NCI-H82 treated with DMSO at 0.1 percent for 48 hours (cell line): ENCODE results near the gene FAM110A.
"Not testable (repeated sequence)": the region's sequence is repeated elsewhere in the genome, so short reads cannot be mapped to it uniquely, and the experiment has no call there.

Experiments
- DNase-seq: peaks from one replicate; lab custom pipeline; 2025; ENCODE audit not compliant: unreplicated experiment; lab: John Stamatoyannopoulos, UW

FAM110A gene

DNA sequence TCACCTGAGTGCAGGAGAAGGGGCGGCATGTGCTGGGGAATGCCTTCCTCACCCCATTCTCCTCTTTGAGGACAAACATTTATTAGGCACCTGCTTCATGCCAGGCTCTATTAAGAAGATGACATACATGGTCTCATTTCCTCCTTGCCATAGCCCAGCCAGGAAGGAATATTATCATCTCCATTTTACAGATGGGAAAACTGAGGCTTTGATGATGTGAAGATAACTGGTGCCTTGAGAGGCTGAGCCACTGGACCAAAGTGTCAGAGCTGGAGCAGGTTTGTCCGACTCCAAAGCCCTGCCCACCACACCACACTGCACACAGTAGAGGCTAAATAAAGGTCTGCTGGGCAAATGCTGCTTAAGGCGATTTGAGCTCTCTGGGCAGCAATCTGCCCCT, 37.2 kb downstream of the FAM110A start:
- no peak for DNase-seq

DNA sequence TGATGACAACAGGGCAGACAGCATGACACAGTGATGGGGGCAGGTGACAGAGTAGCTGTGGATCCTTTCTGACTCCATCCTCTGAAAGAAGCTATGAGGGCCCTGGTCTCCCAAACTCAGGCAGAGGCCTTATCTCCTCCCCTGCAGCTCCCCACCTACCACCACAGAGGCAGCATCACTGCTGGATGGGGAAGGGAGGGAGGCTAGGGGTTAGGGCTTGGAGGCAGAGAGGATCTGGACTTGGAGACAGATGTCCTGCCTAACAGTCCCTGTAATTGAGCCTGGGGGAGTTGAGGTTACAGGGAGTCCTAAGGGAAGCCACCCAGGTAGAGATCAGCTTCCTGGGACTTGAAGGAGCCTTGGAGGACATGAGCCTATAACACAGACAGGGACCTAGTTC, 37.9 kb downstream of the FAM110A start:
- DNase-seq: no peak

DNA sequence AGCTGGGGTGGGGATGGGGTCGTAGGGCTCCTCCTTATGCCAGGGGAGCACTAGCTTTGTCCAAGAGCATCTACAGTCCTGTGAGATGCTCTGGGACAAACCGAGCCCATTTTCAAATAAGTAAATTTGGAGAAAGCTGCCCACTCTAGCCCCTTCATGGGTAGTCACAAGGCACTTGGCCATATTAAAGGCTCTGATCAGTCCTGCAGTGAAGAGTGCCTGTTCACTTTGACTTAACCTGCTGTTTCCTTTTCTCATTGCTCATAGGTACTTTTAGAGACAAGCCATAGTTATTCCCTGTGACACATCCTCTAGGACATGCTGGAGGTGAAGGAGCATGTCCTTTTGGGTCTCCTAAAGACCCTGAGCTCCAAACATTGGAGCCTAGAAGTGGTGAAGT, 38.4 kb downstream of the FAM110A start:
- DNase-seq: no peak

DNA sequence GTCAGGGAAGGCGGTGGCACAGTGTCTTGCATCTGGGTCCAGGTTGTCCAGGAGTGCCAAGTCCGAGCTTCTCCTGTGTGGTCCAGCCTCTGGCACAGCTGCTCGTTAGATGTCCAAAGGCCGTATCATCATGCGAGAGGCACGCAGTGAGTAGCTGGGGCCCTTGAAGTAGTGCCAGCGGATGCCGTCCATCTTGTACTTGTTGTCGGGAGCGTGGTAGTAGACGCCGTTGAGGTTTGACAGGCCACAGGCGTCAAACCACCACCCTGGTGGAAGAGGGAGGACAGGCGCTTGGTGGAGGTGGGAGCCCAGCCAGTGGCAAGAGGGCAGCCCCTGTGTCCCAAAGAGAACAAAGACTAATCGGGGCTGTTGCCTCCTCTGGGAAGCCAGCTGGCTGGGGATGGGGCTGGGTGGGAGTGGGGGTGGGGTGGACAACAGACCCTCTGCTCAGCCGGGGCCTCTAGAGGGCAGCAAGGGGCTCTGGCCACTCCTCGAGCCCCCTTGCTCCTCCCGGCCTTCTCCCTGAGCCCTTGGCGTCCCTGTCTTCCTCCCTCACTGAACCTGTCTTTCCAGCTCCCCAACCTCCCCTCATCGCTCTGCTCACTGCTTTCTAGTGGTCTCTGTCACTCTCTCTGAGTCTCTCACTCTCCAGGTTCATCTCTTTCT, 39.5 kb downstream of the FAM110A start:
- no peak for DNase-seq

DNA sequence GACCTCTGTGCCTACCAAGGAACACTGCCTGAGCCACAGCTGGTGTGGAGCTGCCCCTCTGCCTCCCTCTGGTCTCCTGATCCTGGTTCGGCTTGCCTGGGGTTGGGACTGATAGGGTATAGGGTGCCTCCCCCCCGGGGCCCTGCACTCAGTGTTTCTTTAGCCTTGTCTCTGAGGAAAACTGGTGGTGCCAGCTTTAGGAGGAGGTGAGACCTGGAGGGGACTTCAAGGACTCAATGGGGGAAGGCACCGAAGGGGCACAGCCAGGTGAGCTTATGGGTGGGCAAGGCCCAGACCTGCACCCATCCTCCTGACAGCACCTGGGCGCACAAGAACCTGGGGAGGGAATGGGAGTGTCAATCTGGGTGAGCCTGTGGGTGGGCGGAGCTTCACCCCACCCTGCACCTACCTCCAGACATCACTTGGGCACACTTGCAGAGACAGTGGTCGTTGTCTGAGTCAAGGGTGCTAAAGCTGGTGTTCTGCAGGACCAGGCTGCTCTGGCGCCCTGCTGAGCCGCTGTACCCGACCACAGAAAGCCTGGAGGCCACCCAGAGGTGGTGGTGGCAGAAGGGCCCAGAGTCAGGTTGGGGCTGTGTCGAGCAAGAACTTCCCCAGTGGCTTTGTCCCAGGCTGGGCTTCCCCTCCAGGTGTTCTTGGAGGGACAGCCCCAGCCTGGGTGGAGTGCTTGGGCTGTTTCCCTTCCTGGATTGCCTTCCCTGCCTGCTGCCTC, 40.5 kb downstream of the FAM110A start:
- DNase-seq: no peak

DNA sequence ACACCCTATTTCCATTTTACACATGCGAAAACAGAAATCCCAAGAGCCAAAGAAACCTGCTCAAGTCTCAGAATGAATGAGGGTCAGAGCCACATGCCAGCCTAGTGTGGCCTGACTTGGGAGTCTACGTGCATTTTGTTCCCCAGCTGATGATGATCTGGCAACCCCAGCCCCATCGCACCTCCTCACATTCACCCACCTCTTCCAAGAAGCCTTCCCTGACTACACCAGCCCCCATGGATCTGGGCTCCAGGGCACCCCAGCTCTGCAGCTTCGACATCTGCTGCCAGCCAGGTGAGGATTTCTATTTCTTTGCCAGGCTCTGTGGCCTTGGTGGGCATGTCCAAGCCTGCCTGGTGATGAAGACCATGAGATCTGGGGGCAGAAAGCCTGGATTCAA, 41.6 kb downstream of the FAM110A start:
- DNase-seq: no peak

DNA sequence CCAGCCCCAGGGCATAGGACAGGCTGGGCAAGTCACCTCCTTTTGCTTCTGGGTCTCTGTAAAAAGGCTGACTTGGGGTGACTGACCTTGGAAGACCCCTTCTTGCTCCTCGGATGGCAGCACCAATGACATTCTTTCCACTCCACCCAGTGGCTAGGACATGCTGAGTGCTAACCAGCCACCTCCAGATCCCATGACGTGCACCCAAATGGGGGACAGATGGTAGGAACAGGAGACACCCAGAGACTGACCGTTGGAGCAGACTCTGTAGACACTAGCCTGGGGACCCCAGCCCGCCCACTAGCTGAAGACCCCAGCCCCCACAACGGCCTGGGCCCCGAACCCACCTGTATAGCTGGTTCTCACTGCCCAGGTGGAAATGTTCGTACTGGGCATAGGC, 44.3 kb downstream of the FAM110A start:
- no peak for DNase-seq

DNA sequence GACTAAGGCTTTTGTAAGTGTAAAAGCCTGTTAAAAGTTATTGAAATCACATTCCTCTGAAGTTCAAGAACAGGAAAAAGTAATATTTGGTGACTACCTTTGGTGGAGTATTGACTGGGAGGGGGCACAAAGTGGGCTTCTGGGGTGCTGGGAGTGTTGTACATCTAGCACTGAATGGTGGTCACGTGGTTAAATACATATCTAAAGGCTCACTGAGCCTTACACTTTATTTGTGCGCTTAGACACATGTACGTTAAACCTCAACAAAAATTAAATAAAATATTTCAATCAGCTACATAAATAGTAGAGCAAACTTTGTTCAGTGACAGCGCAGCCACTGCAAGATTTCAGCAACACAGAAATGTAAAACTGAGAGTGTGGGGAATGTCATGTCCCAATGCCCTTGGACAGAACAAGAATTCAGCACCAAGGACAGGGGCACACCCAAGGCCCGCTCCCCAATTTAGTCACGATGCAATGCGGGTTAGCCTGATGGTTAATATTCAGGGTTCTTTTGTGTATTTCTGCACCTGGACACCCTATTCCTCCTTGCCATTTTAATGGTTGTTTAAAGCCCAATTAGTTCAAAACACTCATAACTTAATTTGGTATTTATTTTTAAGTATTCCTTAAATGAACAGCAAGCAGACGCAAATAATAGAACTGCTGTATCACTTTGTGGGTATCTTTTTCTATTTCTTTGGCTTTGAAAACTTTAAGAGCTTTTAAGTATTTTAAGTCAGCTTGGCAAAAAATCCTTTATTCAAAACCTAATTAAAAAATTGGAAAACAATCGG, 45.2 kb downstream of the FAM110A start:
- DNase-seq: no peak

DNA sequence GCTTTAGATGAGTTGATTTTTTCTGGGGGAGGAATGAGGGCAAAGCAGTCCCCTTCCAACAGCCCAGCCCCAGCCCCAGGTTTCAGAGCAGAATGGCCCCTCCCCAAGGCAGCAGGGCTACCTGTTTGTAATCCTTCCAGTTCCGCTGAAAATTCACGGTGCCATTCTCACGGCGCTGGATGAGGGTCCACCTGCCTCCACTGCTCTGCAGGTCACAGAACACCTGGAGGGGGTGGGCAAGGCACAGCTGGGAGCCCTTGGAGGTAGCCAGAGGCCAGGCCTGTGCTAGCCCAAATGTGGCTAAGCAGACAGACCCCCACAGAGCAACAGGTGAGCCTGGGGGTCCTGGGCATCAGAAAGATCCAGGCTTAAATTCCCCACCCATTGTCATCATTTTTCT, 46.1 kb downstream of the FAM110A start:
- DNase-seq: no peak

DNA sequence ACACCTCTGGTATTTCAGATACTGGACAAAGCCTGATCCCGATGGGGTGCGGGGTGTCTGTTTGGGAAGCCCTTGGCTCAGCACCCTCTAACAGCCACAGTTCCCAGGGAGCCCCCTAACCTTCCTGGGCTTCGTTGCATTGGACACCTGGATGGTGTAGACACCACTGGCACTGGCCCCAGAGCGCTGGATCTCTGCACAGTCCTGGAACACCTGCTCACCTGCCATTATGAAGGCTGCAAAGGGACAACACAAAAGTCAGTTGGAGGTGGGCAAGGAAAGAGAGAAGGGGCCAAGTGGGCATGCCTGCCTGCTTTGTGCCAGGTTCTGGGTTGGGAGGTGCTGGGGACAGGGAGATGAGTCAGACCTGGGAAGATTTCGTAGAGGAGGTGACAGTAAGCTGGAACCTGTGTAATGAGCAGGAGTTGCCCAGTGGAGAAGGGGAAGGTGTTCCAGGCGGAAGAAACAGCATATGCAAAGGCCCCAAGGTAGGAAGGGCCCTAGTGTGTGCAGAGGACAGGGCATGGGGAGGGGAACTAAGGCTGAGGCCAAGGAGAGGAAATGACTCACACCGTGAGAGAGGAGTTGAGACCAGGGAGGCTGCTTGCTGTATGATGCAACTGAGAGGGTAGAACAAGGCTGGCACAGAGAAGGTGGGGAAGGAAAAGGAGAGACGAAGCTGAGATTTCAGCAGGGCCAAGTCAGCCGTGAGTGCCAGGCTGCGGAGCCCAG, 47.7 kb downstream of the FAM110A start:
- no peak for DNase-seq

DNA sequence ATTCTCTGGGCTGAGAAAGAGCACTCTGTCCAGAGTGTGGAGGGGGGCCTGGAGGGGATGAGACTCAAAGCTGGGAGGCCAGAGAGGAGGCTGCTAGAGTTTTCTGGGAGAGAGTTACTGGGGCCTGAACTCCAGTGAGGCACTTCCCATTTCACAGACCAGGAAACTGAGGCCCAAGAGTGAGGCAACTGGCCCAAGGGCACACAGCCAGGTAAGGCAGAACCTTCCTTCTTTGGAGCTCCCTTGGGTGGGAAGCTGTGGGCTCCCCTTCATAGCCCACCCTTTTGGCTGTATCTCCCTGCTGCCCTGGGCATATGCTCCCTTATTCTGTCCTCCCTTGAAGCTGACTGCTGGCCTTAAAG, 48.2 kb downstream of the FAM110A start:
- DNase-seq: no peak

DNA sequence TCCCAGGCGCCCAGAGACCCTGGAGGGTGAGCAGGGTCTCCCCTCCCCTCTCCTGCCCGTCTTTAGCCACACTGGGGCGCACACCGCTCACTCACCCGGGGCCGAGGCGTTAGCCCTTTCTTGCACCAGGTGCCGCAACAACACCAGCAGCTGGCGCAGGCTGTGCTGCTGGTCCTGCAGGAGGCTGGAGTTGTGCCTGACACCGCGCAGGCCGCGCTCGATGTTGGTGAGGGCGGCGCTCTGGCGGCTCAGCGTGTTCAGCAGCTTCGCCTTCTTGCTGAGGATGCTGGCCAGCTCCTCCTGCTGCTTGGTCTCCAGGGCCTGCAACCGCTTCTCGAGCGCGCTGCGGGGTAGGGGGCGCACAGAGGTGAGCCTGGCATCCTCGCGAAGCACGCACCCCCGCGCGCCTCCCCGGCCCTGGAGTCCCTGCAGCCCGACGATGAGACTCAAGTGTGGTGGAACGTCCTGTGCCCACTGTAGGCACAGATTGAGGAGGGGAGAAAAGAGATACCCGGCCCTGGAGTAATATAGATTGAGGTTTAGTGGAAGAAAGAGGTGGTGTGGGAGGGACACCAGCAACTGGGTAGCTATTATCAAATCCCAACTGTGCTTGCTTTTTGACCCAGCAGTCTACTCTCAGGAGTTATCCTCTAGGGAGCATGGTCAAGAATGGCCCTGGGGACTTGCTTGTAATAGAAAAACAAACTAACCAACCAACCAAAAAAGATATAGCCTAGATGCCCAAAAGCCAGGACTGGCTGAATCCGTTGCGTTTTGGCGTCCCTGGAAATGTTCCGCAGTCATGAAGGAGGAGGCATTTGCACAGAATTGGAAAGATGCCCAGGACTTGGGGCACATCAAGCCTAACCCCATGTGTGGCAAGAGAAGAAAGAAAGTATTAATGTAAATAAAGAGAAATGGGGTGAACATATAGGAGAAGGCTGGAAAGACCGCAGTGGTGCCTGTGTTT, 51.8 kb downstream of the FAM110A start:
- DNase-seq: no peak

DNA sequence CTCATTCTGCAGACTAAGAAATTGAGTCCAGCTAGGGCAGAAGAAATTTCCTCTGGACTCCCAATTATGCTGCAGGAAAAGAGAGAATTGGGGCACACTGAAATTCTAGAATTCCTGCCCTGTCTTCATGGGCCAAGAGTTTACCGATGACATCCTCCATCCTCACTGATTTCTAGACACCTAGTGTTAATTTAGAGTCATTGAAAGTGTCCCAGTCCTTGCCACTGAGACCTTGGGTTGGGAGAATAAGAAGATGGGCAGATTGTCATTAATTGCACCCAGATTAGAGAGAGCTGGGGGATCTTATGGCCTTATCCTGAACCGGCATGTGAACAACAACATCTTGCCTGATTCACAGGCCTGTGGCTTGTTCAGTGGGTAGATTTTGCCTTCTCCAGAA, 53.6 kb downstream of the FAM110A start:
- DNase-seq: no peak

DNA sequence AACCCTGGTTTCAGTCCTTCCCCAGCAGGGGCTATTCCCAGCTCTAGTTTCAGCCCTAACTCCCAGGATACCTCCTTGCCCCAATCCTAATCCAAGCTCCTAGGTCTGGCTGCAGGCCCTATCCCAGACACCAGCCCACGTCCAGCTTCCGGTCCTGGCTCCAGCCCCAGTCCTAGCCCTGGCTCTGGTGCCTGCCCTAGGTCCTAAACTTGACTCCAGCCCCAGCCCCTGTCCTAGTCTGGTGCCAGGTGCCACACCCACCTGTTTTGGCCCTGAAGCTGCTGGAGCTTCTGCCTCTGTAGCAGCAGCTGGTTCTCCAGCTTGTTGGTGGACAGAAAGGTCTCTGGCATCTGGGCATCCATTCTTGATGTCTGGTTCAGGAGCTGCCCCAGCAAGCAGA, 54.5 kb downstream of the FAM110A start:
- DNase-seq: no peak

DNA sequence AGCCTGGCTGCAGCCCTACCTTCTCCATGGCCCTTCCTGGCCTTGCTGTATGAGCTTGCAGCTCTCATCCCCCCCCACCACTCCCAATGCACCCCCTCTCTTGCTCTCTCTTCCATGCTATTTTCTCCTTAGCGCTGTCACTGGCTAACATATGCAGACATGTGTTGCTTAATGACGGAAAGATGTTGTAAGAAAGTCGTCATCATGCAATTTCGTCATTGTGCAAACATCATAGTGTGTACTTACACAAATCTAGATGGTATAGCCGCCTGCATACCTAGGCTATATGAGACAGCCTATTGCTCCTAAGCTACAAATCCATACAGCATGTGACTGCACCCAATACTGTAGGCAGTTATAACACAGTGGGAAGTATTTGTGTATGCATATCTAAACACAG, 55.6 kb downstream of the FAM110A start:
- DNase-seq: no peak

DNA sequence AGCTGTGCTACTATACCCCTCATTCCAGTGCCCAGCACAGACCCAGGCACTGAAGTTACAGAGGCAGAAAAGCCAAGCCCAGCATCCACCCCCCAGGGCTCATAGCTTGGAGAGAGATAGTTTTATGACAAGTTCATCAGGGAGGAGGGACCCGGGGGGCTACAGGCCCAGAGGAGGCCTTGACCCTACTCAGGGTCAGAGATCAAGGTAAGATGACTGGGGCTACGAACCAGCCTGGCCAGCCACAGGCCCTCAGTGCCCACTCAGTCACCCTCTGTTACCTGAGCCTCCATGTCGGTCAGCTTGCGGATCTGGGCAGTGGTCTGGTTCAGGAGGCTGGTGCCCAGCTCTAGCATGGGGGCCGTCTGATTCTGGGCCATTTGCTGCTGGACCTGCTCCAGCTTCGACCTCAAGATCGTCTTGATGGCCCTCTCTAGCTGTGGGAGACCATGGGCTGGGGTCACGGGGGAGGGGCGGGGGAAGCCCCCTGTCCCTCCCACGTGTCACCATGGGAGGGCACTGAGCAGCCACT, 56.5 kb downstream of the FAM110A start:
- DNase-seq: no peak

DNA sequence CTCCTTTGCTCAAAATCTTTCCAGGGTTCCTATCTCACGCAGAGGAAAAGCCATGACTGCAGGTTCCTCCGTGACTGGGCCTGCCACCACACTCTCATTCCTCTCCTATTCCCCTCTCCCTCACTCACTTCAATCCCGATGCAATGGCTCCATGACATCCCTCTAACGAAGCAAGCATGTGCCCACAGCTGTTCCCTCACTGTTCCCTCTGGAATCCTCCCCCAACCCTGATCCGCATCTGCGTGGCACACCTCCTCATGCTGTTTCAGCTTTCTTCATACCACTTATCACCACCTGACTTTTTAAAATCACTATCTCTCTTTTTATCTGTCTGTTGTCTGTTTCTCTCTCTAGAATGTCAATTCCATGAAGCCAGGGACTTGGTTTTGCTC, 57.1 kb downstream of the FAM110A start:
- DNase-seq: no peak

DNA sequence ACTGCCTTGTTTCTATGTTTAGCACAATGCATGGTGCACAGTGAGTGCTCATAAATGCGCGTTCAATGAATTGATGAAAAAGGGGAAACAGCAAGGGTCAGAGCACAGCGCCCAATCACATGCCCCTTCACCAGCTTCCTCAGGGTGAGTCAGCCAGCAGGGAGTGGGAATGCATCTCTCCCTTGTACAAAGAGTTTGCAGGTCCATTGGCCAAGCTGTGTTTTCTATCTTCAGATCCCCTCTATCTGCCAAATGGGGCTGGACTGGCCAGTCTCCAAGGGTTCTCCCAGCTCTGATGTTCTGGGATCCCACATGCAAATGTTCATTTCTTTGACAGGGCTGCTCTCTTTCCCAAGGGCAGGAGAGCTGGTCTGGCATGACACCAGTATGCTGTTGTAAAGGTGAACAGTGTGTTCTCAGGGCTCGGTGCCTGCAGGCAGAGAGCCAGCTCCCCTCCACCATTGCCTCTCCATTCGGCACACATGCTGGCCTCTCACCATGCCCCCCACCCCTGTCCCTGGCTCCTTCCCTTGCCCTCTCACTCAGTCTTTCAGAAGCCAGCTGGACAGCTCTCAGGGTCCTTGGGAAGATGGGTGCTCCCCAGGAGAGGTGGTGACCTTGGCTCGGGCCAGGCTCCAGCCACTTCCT, 57.7 kb downstream of the FAM110A start:
- DNase-seq: no peak

DNA sequence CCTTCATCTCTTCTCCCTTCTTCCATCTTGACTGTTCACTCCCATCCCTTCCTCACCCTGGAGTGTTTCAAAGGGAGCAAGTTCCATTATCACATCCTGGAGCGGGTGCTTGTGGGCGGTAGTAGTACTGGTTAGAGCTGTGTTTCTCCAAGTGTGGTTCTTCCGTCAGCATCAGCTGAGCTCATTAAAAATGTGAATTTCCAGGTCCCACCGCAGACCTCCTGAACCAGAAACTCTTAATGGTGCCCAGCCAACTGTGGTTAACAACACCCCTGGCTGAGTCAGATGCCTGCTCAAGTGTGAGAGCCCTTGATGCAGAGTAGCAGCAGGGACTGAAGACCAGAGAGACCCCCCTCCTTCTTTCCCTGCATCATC, 58.2 kb downstream of the FAM110A start:
- no peak for DNase-seq

DNA sequence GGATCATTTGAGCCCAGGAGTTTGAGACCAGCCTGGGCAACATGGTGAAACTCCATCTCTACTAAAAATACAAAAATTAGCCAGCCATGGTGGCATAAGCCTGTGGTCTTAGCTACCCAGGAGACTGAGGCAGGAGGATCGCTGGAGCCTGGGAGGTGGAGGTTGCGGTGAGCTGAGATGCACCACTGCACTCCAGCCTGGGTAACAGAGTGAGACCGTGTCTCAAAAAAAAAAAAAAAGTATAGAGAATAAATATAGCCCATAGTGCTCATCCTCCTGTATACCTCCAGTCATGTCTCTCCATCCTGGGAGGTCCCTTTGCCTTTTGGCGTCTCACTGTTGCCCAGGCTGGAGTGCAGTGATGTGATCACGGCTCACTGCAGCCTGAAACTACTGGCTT, 58.9 kb downstream of the FAM110A start:
- DNase-seq: not testable (repeated sequence)
